Measurements from ENCODE around the gene CHST1.

Gene CHST1

GRCh38 chr11:45616802-45617549, 48.4 kb downstream of the CHST1 start:
- DNase-seq (ENCODE audit: low read depth), result no peak
- no peak overlapping the region for H3K4me3 ChIP-seq (ENCODE audit: low read depth, low read length)

GRCh38 chr11:45615182-45615792, 50.1 kb downstream of the CHST1 start:
- DNase-seq (ENCODE audit: low read depth), result no peak
- no peak overlapping the region for H3K4me3 ChIP-seq (ENCODE audit: low read depth, low read length)

- H3K4me3 ChIP-seq (ENCODE audit: low read depth, low read length), result no peak overlapping the region
- no peak for DNase-seq (ENCODE audit: low read depth)
Observed at GRCh38 chr11:45614196-45614828, 51.1 kb downstream of the CHST1 start.

GRCh38 chr11:45610627-45611026, 54.8 kb downstream of the CHST1 start:
- no peak for DNase-seq (ENCODE audit: low read depth)
- H3K4me3 ChIP-seq (ENCODE audit: low read depth, low read length), result no peak overlapping the region

GRCh38 chr11:45609902-45610301, 55.5 kb downstream of the CHST1 start:
- no peak overlapping the region for H3K4me3 ChIP-seq (ENCODE audit: low read depth, low read length)

GRCh38 chr11:45609337-45609736, 56.1 kb downstream of the CHST1 start:
- no peak overlapping the region for H3K4me3 ChIP-seq (ENCODE audit: low read depth, low read length)
- no peak for DNase-seq (ENCODE audit: low read depth)

More at GRCh38 chr11:45609902-45610301, 55.5 kb downstream of the CHST1 start:
- no peak for DNase-seq (ENCODE audit: low read depth)

- DNase-seq (ENCODE audit: low read depth), result no peak
- H3K4me3 ChIP-seq (ENCODE audit: low read depth, low read length), result no peak overlapping the region
Observed at GRCh38 chr11:45607995-45608394, 57.4 kb downstream of the CHST1 start.

GRCh38 chr11:45606514-45607281, 58.7 kb downstream of the CHST1 start:
- no peak overlapping the region for H3K4me3 ChIP-seq (ENCODE audit: low read depth, low read length)
- DNase-seq (ENCODE audit: low read depth), result no peak

- DNase-seq (ENCODE audit: low read depth), result no peak
- H3K4me3 ChIP-seq (ENCODE audit: low read depth, low read length), result no peak overlapping the region
Observed at GRCh38 chr11:45605051-45605450, 60.4 kb downstream of the CHST1 start.

- no peak overlapping the region for H3K4me3 ChIP-seq (ENCODE audit: low read depth, low read length)
- no peak for DNase-seq (ENCODE audit: low read depth)
Observed at GRCh38 chr11:45603946-45604682, 61.3 kb downstream of the CHST1 start.

- DNase-seq (ENCODE audit: low read depth), result no peak
- H3K4me3 ChIP-seq (ENCODE audit: low read depth, low read length), result no peak overlapping the region
Observed at GRCh38 chr11:45599161-45599943, 66.1 kb downstream of the CHST1 start.

All from skeletal muscle cell (primary cell).